ENCODE results near the gene FCHO2.

The FCHO2 gene

DNA sequence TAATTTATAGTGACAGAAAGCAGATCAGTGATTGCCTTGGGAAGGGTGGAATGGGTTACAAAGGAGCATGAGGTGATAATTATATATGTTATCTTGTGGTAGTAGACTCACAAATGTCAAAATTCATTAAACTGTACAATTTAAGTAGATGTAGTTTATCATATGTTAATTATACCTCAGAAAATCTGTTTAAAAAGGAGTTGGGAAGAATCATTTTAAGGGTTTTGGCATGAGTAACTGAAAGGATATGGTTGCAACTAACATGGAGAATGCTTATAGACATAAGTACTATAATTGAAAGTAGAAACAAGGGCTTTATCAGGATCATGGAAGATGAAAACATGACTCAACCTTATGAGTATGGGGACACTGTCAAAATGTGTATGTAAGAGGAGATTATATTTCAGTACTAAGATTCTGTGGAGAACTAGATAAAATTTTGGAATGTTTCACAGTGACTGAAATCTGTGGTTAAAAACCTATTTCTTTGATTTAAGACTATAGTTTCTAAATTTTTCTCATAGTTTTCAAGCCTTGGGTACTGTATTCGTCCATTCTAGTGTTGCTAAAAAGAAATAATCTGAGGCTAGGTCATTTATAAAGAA lies 73.3 kb downstream of the FCHO2 start:
- DNase-seq (ENCODE audit: low read depth in 3 of 3): no peak

DNA sequence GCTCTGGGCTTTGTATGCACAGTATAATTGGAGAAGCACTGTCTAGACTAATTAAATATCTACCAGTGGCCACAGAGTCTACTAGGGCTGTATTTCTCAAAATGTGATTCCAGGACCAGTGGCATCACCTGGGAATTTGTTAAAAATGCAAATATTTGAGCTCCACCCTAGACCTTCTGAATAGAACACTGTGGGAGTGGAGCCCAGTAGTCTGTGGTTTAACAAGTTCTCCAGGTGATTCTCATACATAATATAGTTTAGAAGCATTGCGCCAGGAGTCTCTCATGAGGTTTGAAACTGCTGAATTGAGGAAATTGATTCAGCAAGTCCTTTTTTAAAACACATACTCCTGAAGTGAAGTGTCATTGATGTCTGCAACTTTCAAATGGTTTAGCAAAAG lies 74.7 kb downstream of the FCHO2 start:
- DNase-seq (ENCODE audit: low read depth in 3 of 3): no peak

DNA sequence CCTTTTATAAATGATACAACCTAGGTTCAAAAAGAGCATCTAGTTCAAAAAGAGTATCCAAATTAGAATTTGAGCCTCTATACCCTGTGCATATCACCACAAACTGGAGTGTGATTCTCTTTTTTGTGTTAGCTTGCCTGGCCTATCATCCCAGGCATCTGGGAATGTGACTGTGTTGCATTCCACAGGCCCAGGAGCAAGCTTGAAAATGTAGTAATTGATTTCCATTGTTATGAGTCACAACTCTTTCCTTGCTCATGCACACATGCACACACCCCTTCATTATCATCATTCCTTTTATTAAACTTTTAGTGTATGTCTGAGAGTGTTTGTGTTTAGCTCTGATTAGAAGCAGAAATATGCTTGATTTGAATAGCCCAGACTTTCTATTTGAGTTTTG lies 75.2 kb downstream of the FCHO2 start:
- no peak for DNase-seq (ENCODE audit: low read depth in 3 of 3)

DNA sequence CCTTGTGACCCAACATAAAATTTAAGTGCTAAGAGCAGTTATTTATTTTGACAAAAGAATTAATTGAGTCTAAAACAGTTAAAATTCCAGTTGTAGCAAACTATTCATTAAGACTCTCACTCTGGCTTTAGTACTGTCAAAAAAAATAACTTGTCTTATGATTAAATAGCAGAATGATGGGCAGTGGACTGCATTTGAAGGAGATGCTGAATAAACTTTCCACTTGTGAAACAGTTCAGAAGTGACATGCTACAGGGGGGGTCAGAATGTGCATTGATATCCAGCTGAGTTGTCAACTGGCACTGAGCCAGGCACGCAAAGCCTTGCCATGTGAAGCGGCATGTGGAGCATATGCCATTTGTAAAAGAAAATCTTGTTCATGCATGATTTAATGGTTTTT lies 76.0 kb downstream of the FCHO2 start:
- DNase-seq (ENCODE audit: low read depth in 3 of 3): no peak

DNA sequence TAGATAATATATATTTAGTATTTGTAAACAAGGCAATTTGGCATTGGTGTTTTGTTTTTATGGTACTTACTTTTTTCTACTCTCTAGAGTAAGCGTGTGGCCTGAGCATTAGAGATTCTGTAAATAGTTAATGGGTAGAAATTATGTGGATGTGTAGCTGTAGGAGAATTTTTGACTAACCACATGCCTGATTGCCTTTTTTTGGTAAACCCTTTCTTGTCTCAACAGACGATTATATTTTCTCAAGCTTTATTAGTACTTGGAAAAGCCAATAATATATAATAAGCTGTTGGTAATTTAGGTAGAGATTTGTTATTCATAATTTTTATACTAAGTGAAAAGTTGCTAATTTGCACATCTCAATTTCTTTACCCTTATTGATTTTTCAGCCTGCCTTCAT lies 76.8 kb downstream of the FCHO2 start:
- DNase-seq (ENCODE audit: low read depth in 3 of 3): no peak

DNA sequence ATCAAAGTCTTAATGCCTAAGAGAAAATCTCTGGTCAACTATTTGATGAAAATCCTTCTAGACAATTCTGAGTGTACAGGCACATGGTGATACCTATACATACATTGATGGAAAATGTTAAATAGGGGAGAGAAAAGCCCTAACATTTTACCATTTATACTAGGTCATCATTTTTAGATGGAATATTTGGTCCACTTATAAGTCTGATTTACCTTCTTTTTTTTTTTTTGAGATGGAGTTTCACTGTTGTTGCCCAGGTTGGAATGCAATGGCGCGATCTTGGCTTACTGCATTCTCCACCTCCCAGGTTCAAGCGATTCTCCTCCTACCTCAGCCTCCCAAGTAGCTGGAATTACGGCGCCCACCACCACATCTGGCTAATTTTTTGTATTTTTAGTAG lies 81.7 kb downstream of the FCHO2 start:
- DNase-seq (ENCODE audit: low read depth in 3 of 3): no peak

DNA sequence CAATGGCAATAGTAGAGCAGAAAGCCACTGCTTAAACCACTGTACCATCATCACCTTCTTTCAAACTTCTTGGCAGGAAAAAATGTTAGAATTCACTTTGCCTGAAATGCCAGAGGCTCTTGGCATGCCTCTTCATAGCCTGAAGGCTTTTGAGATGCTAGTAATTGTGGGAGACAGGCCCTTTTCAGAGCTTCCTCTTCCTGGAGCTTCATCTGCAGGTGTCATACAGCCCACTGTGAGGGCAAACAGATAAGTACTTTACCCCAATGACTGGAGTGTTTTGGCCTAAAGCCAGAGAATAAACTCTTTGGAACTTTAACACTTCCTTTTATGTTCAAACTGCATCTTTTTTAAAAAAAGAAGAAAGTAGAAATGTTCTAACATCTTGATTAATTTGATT lies 83.2 kb downstream of the FCHO2 start:
- no peak for DNase-seq (ENCODE audit: low read depth in 3 of 3)

DNA sequence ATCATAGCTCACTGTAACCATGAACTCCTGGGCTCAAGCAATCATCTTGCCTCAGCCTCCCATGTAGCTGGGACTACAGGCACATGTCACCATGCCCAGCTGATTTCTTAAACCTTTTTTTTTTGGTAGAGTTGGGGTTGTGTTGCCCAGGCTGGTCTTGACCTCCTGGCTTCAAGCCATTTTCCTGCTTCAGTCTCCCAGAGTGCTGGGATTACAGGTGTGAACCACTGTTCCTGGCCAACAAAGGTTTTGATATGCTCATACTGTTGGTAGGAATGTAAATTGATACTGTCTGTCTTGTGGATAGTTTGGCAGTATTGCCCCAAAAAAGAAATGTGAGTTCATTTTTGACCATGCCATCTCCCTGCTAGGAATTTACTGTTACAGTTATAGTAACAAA lies 87.2 kb downstream of the FCHO2 start:
- no peak for DNase-seq (ENCODE audit: low read depth in 3 of 3)

DNA sequence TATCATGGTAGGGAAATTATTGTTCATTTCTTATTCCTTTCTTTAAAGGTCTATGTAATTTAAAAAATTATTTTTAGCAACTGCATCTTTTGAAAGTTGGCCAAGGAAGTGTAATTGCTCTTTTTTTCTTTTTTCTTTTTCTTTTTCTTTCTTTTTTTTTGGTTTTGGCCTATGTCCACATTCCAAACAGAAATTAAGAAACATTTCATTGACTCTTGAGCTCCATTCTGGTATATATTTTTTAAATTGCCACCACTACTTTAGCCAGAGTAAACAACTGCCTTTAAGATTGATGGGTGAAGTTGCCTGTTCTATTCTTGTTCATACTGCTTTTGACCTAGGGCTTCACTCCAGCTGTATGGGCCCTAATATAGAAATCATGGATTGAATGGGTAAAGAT lies 88.7 kb downstream of the FCHO2 start:
- DNase-seq (ENCODE audit: low read depth in 3 of 3): no peak

DNA sequence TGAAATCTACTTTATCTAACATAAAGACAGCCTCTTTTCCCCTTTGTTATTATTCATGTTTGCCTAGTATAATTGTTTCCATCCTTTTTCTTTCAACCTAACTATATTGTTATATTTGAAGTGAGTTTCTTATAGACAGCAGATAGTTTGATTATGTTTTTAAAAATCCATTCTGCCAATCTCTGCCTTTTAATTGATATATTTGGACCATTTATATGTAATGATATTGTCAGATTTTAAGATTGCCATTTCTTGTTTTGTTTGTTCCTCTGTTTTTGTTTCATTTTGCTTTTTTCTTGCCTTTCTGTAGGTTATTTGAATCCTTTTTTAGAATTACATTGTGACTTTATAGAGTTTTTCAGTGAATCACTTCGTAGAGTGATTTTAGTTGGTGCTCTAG lies 89.8 kb downstream of the FCHO2 start:
- DNase-seq (ENCODE audit: low read depth in 3 of 3): no peak

DNA sequence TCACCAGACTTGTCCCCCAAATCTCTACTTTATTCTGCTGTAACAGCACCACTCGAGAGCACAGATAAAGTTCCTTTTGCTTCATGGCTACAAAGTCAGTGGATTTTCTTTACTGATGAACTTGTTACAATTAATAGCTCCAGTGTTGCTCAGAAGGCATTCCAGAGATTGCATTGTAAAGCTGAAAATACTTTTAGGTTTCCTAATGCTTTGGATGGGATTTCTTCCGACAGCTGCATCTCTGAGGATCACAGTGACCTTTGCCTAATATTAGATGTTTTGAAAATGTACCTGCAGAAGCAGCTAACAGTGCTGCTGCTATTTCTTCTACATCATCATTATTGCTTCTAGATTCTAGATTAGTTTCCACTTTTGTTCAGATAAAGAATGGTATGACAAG lies 105.8 kb downstream of the FCHO2 start:
- no peak for DNase-seq (ENCODE audit: low read depth in 3 of 3)

DNA sequence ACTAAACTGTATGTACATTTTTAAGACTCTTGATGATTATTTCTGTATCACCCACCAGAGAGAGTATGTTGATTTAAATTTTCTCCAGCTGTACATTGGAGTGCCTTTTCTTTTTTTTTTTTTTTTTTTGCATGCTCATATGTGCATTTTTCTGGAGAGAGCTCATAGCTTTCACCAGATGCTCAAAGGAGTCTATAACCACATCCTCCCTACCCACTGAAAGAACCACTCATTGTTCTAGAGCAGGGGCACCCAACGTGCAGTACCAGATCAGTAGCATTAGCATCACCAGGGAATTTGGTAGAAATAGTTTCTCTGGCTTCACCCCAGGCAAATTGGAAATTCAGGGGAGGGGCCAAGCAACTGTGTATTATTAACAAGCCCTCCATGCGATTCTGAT lies 110.6 kb downstream of the FCHO2 start:
- DNase-seq (ENCODE audit: low read depth in 3 of 3): no peak

DNA sequence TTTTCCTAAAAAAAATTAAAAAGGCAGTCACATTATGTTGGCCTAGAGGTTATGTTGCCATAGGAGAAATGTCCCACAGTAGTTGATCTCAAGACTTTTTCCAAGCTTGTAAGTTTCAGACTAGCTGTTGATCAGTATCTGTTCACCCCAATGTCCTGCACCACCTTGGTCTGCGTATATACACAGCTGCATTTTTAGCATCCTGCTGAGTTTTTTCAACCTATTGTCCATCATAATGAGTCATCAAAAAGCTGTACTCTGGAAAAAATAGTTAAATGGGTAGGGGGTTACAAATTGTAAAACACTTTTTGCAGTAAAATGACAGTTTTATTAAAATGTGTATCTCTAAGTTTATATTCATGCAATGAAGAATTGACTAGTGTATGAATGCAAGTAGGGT lies 111.4 kb downstream of the FCHO2 start:
- no peak for DNase-seq (ENCODE audit: low read depth in 3 of 3)

DNA sequence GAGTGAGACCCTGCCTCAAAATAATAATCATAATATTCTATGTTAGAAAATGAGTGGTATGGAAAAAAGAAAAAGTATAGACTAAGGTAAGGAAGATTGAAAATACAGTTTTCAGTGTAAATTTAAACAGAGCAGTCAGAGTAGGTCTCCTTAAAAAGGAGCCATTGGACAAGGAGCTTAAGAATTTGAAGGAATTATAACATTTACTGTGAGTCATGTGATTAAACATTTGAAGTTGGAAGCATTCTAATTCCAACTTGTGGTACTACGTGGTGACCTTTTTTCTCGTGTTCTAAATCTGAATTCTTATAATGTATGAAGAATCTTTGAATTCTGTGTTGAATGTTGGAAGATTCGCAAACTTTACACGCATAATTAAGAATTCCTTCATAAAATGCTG lies 125.3 kb downstream of the FCHO2 start:
- DNase-seq (ENCODE audit: low read depth in 3 of 3): no peak

DNA sequence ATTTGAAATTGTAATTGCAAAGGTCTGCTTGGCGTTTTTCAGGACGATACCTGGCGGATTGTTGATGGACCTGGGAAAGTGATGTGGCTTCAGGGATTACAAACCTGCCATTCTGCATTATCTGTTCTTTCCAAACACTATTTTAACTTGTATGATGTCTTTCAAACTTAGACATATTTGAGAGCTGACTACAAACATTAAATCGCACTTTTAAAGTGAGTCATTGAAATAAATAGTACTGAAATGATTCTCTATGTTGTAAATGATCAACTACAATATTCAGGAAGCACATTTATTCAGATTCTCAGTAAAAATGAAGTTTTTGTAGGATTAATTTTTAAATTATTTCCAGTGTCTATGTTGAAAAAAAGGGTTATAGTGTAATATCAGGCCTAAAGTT lies 132.2 kb downstream of the FCHO2 start:
- no peak for DNase-seq (ENCODE audit: low read depth in 3 of 3)

DNA sequence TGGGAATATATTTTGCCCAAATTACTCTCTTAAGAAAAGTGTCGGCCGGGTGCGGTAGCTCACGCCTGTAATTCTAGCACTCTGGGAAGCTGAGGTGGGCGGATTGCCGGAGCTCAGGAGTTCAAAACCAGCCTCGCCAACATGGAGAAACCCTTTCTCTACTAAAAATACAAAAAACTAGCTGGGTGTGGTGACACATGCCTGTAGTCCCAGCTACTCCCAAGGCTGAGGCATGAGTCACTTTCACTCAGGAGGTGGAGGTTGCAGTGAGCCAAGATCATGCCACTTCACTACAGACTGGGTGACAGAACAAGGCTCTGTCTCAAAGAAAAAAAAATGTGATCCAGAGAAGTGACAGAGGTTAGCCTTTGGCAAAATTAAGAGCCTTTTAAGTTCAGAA lies 138.1 kb downstream of the FCHO2 start:
- DNase-seq (ENCODE audit: low read depth in 3 of 3): no peak

DNA sequence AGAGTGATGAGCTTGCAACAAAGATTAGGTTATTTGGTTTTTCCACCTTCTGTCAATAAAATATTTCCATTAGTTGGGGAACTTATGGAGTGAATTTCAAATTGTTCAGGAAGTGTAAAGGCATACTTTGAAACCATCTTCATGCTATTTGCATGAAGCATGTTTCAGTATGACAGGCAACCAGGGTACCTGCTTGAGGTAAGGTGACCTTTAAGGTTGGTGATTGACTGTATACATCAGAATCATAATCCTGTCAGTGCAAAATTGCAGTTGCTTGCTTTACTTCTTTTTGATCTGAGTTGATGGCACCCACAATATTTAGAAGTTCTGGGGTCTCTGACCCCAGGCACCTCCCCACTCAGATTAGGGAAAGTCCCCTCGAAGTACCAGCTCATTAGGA lies 138.6 kb downstream of the FCHO2 start:
- no peak for DNase-seq (ENCODE audit: low read depth in 3 of 3)

DNA sequence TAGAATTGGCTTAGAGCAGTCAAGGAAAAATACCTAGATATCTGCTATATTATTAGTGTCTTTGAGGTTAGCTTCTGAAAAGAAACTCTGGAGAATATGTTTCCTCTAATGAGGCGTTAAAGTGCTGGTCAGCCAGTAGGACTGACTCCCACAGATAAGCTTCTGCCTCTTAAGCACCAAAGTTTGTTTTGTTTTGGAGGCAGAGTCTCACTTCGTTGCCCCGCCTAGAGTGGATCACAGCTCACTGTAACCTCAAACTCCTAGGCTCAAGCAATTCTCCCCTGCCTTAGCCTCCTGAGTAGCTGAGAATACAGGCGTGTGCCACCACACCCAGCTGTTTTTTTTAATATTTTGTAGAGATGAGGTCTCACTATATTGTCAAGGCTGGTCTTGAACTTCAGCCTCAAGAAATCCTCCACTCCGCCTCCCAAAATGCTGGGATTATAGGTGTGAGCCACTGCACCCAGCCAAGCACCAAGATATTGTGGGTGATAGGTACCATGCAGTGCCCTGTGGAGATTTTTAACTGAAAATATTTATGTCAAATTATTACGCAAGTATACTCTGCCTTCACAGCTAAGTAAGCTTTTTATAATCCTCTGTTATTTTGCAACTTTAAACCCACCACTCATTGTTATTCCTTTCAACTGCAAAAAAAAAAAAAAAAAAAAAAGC lies 139.9 kb downstream of the FCHO2 start:
- DNase-seq (ENCODE audit: low read depth in 3 of 3): no peak

DNA sequence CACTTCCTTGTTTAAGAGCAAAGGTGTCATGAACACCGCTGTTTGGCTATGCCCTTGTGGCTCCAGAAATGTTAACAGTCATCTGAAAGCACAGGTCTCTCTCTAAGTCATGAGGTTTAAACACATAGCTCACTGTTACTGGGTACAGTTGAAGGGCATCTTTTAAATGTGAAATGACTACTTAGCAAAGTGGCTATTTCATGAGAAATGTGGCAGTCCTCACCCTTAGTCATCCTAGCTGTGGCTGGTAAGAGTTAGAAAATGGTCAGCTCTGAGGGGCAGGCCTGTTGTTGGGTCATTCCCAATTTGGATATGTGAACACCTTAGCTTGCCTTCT lies 140.4 kb downstream of the FCHO2 start:
- DNase-seq (ENCODE audit: low read depth in 3 of 3): no peak

DNA sequence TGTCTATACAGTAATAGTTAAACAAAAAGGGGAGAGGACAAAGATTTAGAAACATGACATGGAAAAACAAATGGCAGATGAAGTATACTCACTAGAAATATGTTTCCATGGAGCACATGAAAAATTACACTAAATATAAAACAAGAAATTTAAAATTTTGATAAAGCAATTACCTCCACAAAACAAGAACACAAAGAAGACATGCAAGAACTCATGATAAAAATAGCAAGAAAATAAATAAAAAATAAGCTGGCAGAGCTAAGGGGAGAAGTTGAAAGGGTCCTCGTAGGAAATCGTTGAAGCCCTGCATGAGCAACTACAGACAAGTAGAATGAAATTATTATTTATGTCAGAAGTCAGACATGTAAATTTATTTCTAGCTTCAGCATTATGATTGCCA lies 141.9 kb downstream of the FCHO2 start:
- no peak for DNase-seq (ENCODE audit: low read depth in 3 of 3)

DNA sequence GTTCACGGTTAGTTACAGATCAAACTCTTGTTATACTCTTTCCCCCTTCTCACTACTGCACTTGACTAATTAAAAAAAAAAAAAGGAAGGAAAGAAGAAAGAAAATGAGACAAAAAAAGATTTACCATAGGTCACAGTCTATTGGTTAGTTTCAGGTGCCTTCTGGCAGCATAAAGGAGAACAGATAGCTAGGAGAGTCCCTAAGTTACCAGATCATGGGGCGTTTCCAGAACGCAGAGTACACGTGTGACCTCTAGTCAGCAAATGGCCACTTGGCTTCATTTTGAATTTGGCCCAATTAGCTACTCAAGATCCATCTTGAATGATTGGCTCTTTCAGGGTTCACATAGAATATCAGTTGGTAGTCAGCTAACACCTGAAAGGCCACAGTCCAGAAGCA lies 144.3 kb downstream of the FCHO2 start:
- DNase-seq (ENCODE audit: low read depth in 3 of 3): no peak

DNA sequence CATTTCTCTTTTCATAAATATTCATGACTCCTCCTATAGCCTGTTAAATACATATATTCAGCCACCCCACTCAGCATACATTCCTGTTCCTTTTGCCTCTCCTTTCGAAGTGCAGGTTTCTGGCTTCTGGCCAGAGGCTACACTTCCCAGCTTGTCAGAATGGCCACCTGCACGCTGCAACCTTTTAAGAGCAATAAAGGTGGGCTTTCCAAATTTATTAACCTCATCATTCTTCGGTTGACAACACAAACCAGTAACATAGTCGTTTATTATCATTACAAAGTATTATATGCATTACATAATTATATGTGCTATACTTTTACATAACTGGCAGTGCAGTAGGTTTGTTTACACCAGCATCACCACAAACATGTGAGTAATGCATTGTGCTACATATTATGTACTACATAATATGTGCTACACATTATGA lies 148.0 kb downstream of the FCHO2 start:
- DNase-seq (ENCODE audit: low read depth in 3 of 3): no peak

DNA sequence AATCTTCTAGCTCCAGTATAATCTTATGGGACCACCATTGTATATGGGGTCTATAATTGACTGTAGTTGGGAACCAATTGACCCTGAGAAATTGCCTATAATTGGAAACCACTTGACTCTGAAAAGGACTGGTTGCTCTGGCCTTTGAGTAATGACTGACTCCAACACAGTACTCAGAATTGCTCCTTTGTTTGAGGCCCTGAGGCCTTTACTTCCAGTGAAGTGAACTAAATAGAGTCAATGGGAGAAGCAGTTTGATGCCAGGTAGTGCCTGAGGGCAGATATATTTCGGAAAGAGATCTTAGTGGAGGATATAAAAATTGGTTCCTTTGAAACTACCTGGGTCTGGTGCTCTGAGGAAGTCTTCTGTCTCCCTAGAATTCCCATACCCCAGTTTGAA lies 148.5 kb downstream of the FCHO2 start:
- DNase-seq (ENCODE audit: low read depth in 3 of 3): no peak

DNA sequence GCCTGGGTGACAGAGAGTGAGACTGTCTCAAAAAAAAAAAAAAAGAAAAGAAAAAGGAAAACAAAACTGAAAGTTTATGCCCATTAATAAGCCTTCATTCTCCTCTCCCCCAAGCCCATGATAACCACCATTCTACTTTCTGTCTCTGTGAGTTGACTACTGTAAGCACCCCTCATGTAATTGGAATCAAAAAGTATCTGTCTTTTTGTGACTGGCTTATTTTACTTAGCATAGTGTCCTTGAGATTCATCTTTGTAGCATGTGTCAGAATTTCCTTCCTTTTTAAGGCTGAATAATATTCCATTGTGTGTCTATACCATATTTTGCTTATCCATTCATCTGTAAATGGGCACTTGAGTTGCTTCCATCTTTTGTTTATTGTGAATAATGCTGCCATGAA lies 150.5 kb downstream of the FCHO2 start:
- DNase-seq (ENCODE audit: low read depth in 3 of 3): no peak

Data from stimulated activated CD4-positive, alpha-beta T cell treated with anti-CD3 and anti-CD28 coated beads, TNF-alpha, amount 100 ng/mL, for 24 hours (primary cell).